ENCODE data around the gene DOP1B.
"Not testable (repeated sequence)": the region's sequence is repeated elsewhere in the genome, so short reads cannot be mapped to it uniquely, and the experiment has no call there.

The DOP1B gene

GRCh38 chr21:36193200-36193599 lies 36.6 kb downstream of the DOP1B start:
- H3K4me1 ChIP-seq = no peaks in the 10 kb centered on the region

GRCh38 chr21:36194024-36194423 lies 37.4 kb downstream of the DOP1B start:
- Histone ChIP-seq H3K9me3 (no peaks in the 10 kb centered on the region), H3K4me3 (ENCODE audit: low read depth, low read length) (no peak overlapping the region), H3K4me1 (no peaks in the 10 kb centered on the region), H3K27me3 (no peaks in the 10 kb centered on the region), H3K36me3 (no peaks in the 10 kb centered on the region)
- no peak for DNase-seq
- no peak for TF ChIP-seq CTCF (IDR thresholded peaks at IDR 0.05; ENCODE audit: low read depth, low read length)

More at GRCh38 chr21:36193200-36193599, 36.6 kb downstream of the DOP1B start:
- H3K4me3 ChIP-seq (ENCODE audit: low read depth, low read length) = no peak overlapping the region
- H3K9me3 ChIP-seq = no peaks in the 10 kb centered on the region
- H3K36me3 ChIP-seq = no peaks in the 10 kb centered on the region
- no peak for TF ChIP-seq CTCF (IDR thresholded peaks at IDR 0.05; ENCODE audit: low read depth, low read length)
- H3K27me3 ChIP-seq = no peaks in the 10 kb centered on the region
- DNase-seq = no peak

GRCh38 chr21:36195613-36196012 lies 39.0 kb downstream of the DOP1B start:
- no peak for TF ChIP-seq CTCF (IDR thresholded peaks at IDR 0.05; ENCODE audit: low read depth, low read length)
- no peaks in the 10 kb centered on the region for H3K27me3 ChIP-seq
- DNase-seq = no peak
- no peaks in the 10 kb centered on the region for H3K36me3 ChIP-seq
- no peaks in the 10 kb centered on the region for H3K4me1 ChIP-seq
- H3K4me3 ChIP-seq (ENCODE audit: low read depth, low read length) = no peak overlapping the region
- H3K9me3 ChIP-seq = no peaks in the 10 kb centered on the region

- TF ChIP-seq CTCF (IDR thresholded peaks at IDR 0.05; ENCODE audit: low read depth, low read length) = no peak
- no peak for DNase-seq
- Histone ChIP-seq H3K9me3 (no peaks in the 10 kb centered on the region), H3K4me1 (no peaks in the 10 kb centered on the region), H3K27me3 (no peaks in the 10 kb centered on the region), H3K4me3 (ENCODE audit: low read depth, low read length) (no peak overlapping the region), H3K36me3 (no peaks in the 10 kb centered on the region)
These were observed 42.4 kb downstream of the DOP1B start for GRCh38 chr21:36199021-36199420.

GRCh38 chr21:36199575-36199974 lies 43.0 kb downstream of the DOP1B start:
- DNase-seq; H3K4me1 ChIP-seq; H3K9me3 ChIP-seq; H3K4me3 ChIP-seq (ENCODE audit: low read depth, low read length); H3K36me3 ChIP-seq; H3K27me3 ChIP-seq: not testable (repeated sequence)

- Histone ChIP-seq H3K9me3 (no peaks in the 10 kb centered on the region), H3K4me3 (ENCODE audit: low read depth, low read length) (no peak overlapping the region), H3K36me3 (no peaks in the 10 kb centered on the region), H3K27me3 (no peaks in the 10 kb centered on the region), H3K4me1 (no peaks in the 10 kb centered on the region)
- TF ChIP-seq CTCF (IDR thresholded peaks at IDR 0.05; ENCODE audit: low read depth, low read length) = no peak
- no peak for DNase-seq
These were observed 43.5 kb downstream of the DOP1B start for GRCh38 chr21:36200081-36200561.
